Omental fat pad (tissue), 4 donors: Measurements from ENCODE around the gene FGF12. TPM values are rescaled to one million over a fixed set of nuclear protein-coding genes. Genes with fewer than 3 reads are reported as not detected.

Experiments
- ATAC-seq: fragments of 150-250 bp; one replicate; pipeline ENCODE4 v1.9.1; 2016; ENCODE audit warnings: mild to moderate bottlenecking, moderate library complexity; ENCODE audit not compliant: low FRiP score
- DNase-seq: peaks from one replicate; pipeline ENCODE4 v3.0.0-alpha.2; 2019; ENCODE audit warnings: low spot score
- total RNA-seq, 4 donors: library from RNA; depleted of rRNA; stranded (reverse); fragments of >200 nt; gene quantifications; one replicate each; pipeline ENCODE4 v1.1.0, GENCODE V29; 2016
- TF ChIP-seq, protein P1 (sequence below), 3 donors: fragments of 450-650 bp; IDR thresholded peaks; one replicate each; pipeline ENCODE4 v1.5.1; 2016 to 2017; ENCODE audit warnings: antibody characterized with exemption in 3 of 3, mild to moderate bottlenecking in 3 of 3, moderate library complexity in 2 of 3

Gene FGF12
- total RNA-seq, 4 donors from 2014 or later: 2.4 to 9.3 (median 2.9) TPM

DNA sequence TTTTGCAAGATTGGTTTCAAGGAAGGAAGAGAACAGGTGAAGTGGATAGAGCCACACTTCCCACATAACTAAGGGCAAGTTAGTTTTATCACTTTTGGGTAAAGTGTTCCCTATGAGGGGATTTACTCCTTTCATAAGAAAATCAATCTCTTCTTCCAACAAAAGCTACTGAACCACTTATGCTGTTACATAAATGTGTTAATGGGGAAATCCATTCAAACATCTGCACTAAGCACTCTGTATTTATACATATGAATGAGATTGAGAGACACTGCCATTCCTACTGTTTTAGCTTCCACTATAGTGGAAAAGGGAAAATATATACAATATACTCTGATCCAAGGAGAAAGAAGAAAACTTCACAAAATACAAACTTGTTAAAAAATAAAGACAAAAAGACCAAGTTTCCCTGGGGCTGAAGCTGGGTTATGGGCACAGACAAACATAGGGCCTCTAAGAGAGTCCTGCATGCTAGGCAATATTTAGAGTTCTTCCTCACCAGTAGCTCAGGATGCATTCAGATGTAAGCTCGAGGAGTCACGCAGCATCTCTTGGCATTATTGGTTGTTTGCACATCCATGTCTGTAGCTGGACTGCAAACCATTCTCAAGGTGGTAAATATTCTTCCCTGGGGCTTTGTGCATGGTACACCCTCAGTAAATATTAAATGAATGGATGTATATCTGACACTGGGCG lies 454.2 kb downstream of the FGF12 start:
- DNase-seq (no peak), ATAC-seq (no peak)
- TF ChIP-seq, protein P1, sequence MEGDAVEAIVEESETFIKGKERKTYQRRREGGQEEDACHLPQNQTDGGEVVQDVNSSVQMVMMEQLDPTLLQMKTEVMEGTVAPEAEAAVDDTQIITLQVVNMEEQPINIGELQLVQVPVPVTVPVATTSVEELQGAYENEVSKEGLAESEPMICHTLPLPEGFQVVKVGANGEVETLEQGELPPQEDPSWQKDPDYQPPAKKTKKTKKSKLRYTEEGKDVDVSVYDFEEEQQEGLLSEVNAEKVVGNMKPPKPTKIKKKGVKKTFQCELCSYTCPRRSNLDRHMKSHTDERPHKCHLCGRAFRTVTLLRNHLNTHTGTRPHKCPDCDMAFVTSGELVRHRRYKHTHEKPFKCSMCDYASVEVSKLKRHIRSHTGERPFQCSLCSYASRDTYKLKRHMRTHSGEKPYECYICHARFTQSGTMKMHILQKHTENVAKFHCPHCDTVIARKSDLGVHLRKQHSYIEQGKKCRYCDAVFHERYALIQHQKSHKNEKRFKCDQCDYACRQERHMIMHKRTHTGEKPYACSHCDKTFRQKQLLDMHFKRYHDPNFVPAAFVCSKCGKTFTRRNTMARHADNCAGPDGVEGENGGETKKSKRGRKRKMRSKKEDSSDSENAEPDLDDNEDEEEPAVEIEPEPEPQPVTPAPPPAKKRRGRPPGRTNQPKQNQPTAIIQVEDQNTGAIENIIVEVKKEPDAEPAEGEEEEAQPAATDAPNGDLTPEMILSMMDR (IDR thresholded peaks at IDR 0.05): no peak

DNA sequence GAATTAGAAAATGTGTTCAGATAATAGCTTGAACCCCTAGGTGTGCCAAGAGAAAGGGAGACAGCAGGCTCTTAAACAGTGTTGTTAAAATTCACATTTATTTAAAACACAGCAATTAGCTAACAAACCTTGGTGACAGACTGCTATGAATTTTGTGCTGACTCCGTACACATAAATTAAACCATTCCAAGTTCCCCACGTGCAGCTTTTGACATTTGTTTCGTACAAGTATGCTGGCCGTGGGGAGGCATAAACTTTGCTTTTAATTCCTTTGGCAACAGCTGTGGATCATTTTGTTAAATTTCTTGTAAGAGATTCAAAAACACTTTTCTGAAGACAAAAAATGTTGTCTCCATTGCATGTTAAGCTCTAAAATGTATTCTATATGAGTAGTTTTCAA lies 465.3 kb downstream of the FGF12 start:
- TF ChIP-seq, protein P1 (IDR thresholded peaks at IDR 0.05): no peak
- DNase-seq (no peak), ATAC-seq (no peak)

DNA sequence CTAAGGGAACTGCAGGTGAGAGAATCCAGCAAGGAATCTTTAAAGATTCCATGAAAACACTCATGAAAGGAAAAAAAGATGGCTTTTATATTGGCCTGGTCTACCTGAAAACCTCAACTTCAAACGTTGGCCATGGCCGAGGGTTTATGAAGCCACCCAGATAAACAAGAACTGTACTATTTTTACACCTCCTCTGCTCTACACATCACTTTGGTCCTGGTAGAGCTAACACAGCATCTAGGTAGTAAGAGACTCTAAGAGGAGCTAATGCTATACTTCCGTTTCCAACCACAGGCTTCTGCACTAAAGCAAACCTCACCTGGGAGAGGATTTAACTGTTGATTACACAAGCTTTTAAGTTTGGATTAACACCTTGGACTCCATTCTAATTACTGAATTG lies 466.2 kb downstream of the FGF12 start:
- ATAC-seq (no peak), DNase-seq (no peak)
- TF ChIP-seq, protein P1 (IDR thresholded peaks at IDR 0.05): no peak

DNA sequence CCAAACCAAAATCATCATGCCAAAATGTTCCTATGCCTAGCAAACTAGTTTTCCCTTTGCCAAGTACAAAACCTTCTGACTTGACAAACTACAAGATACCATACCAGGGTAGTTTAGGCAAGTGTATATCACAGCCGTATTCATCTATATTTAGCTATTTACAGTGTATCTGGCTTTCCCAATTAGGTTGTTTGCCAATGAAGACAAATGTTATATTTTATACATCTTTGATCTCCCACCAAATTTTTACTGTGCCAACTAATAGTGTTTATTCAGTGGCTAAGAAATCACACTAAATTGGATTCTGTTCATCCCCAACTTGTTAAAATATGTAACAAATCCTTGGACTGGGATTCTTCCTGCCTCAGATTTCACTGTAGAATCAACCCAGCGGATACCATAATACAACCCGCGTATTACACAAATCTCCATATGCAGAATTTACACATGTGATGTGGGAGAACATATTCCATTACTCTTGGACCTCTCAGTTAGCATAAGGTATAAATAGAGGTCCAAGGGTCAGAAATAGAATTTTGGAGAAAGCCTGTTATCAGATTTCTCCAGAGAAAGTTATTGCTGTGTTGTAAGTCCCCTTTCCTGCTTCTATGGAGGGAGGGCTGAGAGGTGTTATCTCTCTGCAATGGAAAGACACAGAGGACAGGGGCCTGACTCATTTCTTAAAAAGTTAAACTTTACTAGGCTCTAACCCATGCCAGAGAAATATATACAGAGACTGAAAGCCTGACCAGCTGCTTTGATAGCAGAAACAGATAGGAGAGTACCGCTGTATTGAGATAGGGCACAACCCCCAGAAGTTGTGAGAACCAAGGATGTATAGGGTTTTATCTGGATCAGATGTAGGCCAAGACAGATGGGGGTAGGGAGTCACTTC lies 467.0 kb downstream of the FGF12 start:
- no peak for ATAC-seq
- no peak for DNase-seq
- TF ChIP-seq, protein P1 (IDR thresholded peaks at IDR 0.05): no peak

DNA sequence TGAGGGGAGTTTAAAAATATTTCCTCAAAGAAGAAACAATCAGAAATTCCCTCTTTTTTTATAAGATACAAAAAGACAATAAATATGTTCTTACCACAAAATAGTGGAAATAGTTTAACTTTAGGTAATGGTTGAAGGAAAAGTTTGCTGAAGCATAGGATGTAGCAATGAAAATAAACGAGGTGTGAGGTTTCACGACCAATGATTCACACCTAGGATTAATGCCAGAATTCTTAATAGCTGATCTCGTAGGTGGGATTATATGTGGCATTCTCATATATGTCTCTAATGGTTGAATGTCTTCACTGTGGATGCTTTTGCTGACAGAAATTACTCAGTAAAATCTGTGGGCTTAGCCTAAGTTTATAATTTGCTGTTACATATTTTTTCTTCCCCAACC lies 467.7 kb downstream of the FGF12 start:
- DNase-seq (no peak), ATAC-seq (no peak)
- TF ChIP-seq, protein P1 (IDR thresholded peaks at IDR 0.05): no peak

DNA sequence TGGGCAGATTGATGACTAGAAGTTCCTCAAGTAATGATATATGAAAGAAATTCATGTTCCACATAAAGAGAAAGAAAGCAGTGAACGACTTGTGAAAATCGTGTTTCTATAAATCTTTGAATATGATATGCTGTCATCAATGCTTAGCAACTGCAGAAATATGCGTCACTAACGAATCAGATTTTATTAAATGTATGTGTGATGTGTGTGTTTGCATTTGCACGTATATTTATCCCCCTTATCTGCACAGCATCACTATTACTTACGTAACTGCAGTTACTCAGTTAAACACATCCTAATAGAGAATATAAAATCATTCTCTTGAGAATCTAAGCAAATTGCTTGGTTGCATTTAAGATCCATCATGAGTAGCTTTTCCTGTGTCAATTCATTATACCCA lies 468.6 kb downstream of the FGF12 start:
- TF ChIP-seq, protein P1 (IDR thresholded peaks at IDR 0.05): no peak
- ATAC-seq (no peak), DNase-seq (no peak)
